SK-N-SH (cell line): Measurements from ENCODE around the gene GSTM5.

ENCODE experiments used
- CTCF ChIP-seq: fragments of 200-600 bp; sonication (generic); IDR thresholded peaks from 2 replicates; pipeline ENCODE4 v1.6.1; 2017; ENCODE audit warnings: antibody characterized with exemption, mild to moderate bottlenecking, moderate library complexity
- ELF1 ChIP-seq: IDR thresholded peaks from 2 replicates; pipeline ENCODE4 v1.4.0; 2012
- EZH2phosphoT487 ChIP-seq: fragments of 200-600 bp; sonication (generic); IDR thresholded peaks from 2 replicates; pipeline ENCODE4 v1.6.1; 2017; ENCODE audit warnings: low read depth, mixed run types, mild to moderate bottlenecking, antibody characterized with exemption, moderate library complexity, borderline replicate concordance
- GATA2 ChIP-seq: sonication (generic); formaldehyde crosslinking; IDR thresholded peaks from 2 replicates; pipeline ENCODE4 v1.5.0; 2020; ENCODE audit warnings: mild to moderate bottlenecking, missing genetic modification reagents
- MXI1 ChIP-seq: IDR thresholded peaks from 2 replicates; pipeline ENCODE4 v1.6.1; 2012; ENCODE audit warnings: mild to moderate bottlenecking, low read depth, low read length, improper control_type of control experiment
- POLR2AphosphoS5 ChIP-seq: IDR thresholded peaks from 2 replicates; pipeline ENCODE4 v1.6.1; 2012; ENCODE audit warnings: low read depth, low read length
- RCOR1 ChIP-seq: fragments of 150-350 bp; IDR thresholded peaks from 2 replicates; pipeline ENCODE4 v1.6.1; 2017; ENCODE audit warnings: antibody characterized with exemption, low read length
- SIN3A ChIP-seq: IDR thresholded peaks from 2 replicates; pipeline ENCODE4 v1.6.1; 2012; ENCODE audit warnings: low read depth, mild to moderate bottlenecking, low read length, moderate library complexity, borderline replicate concordance
- TAF1 ChIP-seq: IDR thresholded peaks from 2 replicates; pipeline ENCODE4 v1.6.1; 2012; ENCODE audit warnings: low read depth, mild to moderate bottlenecking, low read length, moderate library complexity, borderline replicate concordance
- TCF12 ChIP-seq: IDR thresholded peaks from 2 replicates; pipeline ENCODE4 v1.4.0; 2012
- USF2 ChIP-seq: fragments of 150-350 bp; IDR thresholded peaks from 2 replicates; pipeline ENCODE4 v1.6.1; 2017; ENCODE audit warnings: antibody characterized with exemption, low read length, low read depth, borderline replicate concordance
- YY1 ChIP-seq: IDR thresholded peaks from 2 replicates; pipeline ENCODE4 v1.4.0; 2012; ENCODE audit warnings: low read depth, mild to moderate bottlenecking

GRCh38 chr1:109763646-109764415, 51.8 kb downstream of the GSTM5 start, which contains the start of gene EPS8L3:
- TF ChIP-seq EZH2phosphoT487 = no peak
- no peak for TF ChIP-seq GATA2 (CRISPR knock-in tag)
- TF ChIP-seq USF2 = no peak
- TF ChIP-seq YY1 = no peak
- TF ChIP-seq CTCF = no peak
- TF ChIP-seq TAF1 = no peak
- TF ChIP-seq SIN3A = no peak
- TF ChIP-seq RCOR1 = no peak
- no peak for TF ChIP-seq ELF1
- TF ChIP-seq MXI1 = no peak
- no peak for TF ChIP-seq POLR2AphosphoS5
- no peak for TF ChIP-seq TCF12
